SKM-1 (cell line): ENCODE results near the gene GLRA1.
"Not testable (repeated sequence)": the region's sequence is repeated elsewhere in the genome, so short reads cannot be mapped to it uniquely, and the experiment has no call there.

Experiments
- DNase-seq: peaks from one replicate; lab custom pipeline; 2025; ENCODE audit not compliant: unreplicated experiment; lab: John Stamatoyannopoulos, UW

GLRA1 gene

GRCh38 chr5:151886546-151887275 lies 37.9 kb downstream of the GLRA1 start:
- DNase-seq = no peak

- no peak for DNase-seq
Observed at GRCh38 chr5:151885138-151885908, 39.3 kb downstream of the GLRA1 start.

GRCh38 chr5:151881621-151882225 lies 42.9 kb downstream of the GLRA1 start:
- DNase-seq = no peak

- DNase-seq = no peak
Observed at GRCh38 chr5:151880324-151880723, 44.3 kb downstream of the GLRA1 start.

GRCh38 chr5:151873701-151874100 lies 51.0 kb downstream of the GLRA1 start:
- DNase-seq = no peak

- no peak for DNase-seq
Observed at GRCh38 chr5:151872701-151873100, 52.0 kb downstream of the GLRA1 start.

- no peak for DNase-seq
Observed at GRCh38 chr5:151870820-151871219, 53.8 kb downstream of the GLRA1 start.

- DNase-seq = no peak
Observed at GRCh38 chr5:151870271-151870670, 54.4 kb downstream of the GLRA1 start.

GRCh38 chr5:151869843-151870242 lies 54.8 kb downstream of the GLRA1 start:
- DNase-seq = no peak

- no peak for DNase-seq
Observed at GRCh38 chr5:151868451-151868850, 56.2 kb downstream of the GLRA1 start.

- no peak for DNase-seq
Observed at GRCh38 chr5:151864061-151864748, 60.4 kb downstream of the GLRA1 start.

GRCh38 chr5:151863566-151863965 lies 61.1 kb downstream of the GLRA1 start:
- no peak for DNase-seq

GRCh38 chr5:151862811-151863472 lies 61.7 kb downstream of the GLRA1 start:
- DNase-seq = no peak

- DNase-seq = not testable (repeated sequence)
Observed at GRCh38 chr5:151860867-151861266, 63.8 kb downstream of the GLRA1 start.

- no peak for DNase-seq
Observed at GRCh38 chr5:151856861-151857260, 67.8 kb downstream of the GLRA1 start.

- DNase-seq = no peak
Observed at GRCh38 chr5:151855701-151856100, 69.0 kb downstream of the GLRA1 start.

GRCh38 chr5:151847871-151848270 lies 76.8 kb downstream of the GLRA1 start:
- no peak for DNase-seq

- no peak for DNase-seq
Observed at GRCh38 chr5:151846765-151847164, 77.9 kb downstream of the GLRA1 start.

GRCh38 chr5:151832843-151833242 lies 91.8 kb downstream of the GLRA1 start:
- DNase-seq = not testable (repeated sequence)

- DNase-seq = no peak
Observed at GRCh38 chr5:151829370-151829769, 95.3 kb downstream of the GLRA1 start.

- no peak for DNase-seq
Observed at GRCh38 chr5:151825445-151825844, 99.2 kb downstream of the GLRA1 start.
